Measurements from ENCODE around the gene SLC3A2.

- no peak for TF ChIP-seq JUND (IDR thresholded peaks at IDR 0.05)
- TF ChIP-seq, protein P1, sequence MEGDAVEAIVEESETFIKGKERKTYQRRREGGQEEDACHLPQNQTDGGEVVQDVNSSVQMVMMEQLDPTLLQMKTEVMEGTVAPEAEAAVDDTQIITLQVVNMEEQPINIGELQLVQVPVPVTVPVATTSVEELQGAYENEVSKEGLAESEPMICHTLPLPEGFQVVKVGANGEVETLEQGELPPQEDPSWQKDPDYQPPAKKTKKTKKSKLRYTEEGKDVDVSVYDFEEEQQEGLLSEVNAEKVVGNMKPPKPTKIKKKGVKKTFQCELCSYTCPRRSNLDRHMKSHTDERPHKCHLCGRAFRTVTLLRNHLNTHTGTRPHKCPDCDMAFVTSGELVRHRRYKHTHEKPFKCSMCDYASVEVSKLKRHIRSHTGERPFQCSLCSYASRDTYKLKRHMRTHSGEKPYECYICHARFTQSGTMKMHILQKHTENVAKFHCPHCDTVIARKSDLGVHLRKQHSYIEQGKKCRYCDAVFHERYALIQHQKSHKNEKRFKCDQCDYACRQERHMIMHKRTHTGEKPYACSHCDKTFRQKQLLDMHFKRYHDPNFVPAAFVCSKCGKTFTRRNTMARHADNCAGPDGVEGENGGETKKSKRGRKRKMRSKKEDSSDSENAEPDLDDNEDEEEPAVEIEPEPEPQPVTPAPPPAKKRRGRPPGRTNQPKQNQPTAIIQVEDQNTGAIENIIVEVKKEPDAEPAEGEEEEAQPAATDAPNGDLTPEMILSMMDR (IDR thresholded peaks at IDR 0.05; ENCODE audit: low read depth, low read length, missing input control) = no peak
- TF ChIP-seq YY1 (IDR thresholded peaks at IDR 0.05) = no peak
- no peak for TF ChIP-seq TAF1 (conservative IDR thresholded peaks at IDR 0.05)
- no peak for TF ChIP-seq REST (IDR thresholded peaks at IDR 0.05)
- no peak for TF ChIP-seq MAX (IDR thresholded peaks at IDR 0.05)
Measured at GRCh38 chr11:62925308-62925707, 44.6 kb downstream of the SLC3A2 start.
